Activated naive CD4-positive, alpha-beta T cell treated with anti-CD3 and anti-CD28 coated beads for 36 hours (primary cell): ENCODE measurements around the gene RPS15. TPM values are rescaled to one million over a fixed set of nuclear protein-coding genes. Genes with fewer than 3 reads are reported as not detected.

Experiments used
- CTCF ChIA-PET: fragments of 350-600 bp; sonication (Branson Sonifier 250); formaldehyde crosslinking; loops from one replicate; lab custom pipeline; 2021; ENCODE audit warnings: antibody characterized with exemption; lab: Charles Lee
- DNase-seq: peaks from one replicate; pipeline ENCODE4 v3.0.0-alpha.2; 2020
- H3K27ac Mint-ChIP-seq: one replicate; pipeline ENCODE4 v1.8.0; 2021; ENCODE audit warnings: mild to moderate bottlenecking, mixed read lengths
- H3K27me3 Mint-ChIP-seq: one replicate; pipeline ENCODE4 v1.8.0; 2021; ENCODE audit warnings: low read depth, mixed read lengths
- H3K36me3 Mint-ChIP-seq: one replicate; pipeline ENCODE4 v1.8.0; 2021; ENCODE audit warnings: low read depth, mixed read lengths
- H3K4me1 Mint-ChIP-seq: one replicate; pipeline ENCODE4 v1.8.0; 2021; ENCODE audit warnings: low read depth, mixed read lengths
- H3K4me3 Mint-ChIP-seq: one replicate; pipeline ENCODE4 v1.8.0; 2021; ENCODE audit warnings: mild to moderate bottlenecking, moderate library complexity, mixed read lengths
- H3K9me3 Mint-ChIP-seq: one replicate; pipeline ENCODE4 v1.8.0; 2021; ENCODE audit warnings: mixed read lengths
- intact Hi-C: fragments of 100-400 bp; cut with micrococcal nuclease; formaldehyde crosslinking; loops from one replicate; pipeline ENCODE4 v1.15.1; 2023
- total RNA-seq, 2 experiments: library from RNA; stranded (reverse); gene quantifications; one replicate each; pipeline ENCODE4 v1.2.3, GENCODE V29; 2021

The RPS15 gene
- total RNA-seq, 2 experiments from 2014 or later = 1,902 to 1,906 TPM

- Mint-ChIP-seq H3K27ac (no peak overlapping the region), H3K27me3 (no peaks in the 10 kb centered on the region), H3K36me3 (peaks cover 4% of the 10 kb centered on the region), H3K4me1 (peaks cover 10% of the 10 kb centered on the region), H3K4me3 (no peak overlapping the region), H3K9me3 (no peaks in the 10 kb centered on the region)
- DNase-seq = no peak
- CTCF ChIA-PET = interaction anchor here (0.6 to 1.2 kb wide), 2 partner anchors 68 to 867 kb away, joined by 3 to 7 read pairs; no protein-coding TSS in a partner anchor
- intact Hi-C loops = no loop called here
These were observed 41.2 kb upstream of the RPS15 start for GRCh38 chr19:1396768-1397679.

- DNase-seq = no peak
- Mint-ChIP-seq H3K4me1 (peaks cover 15% of the 10 kb centered on the region), H3K9me3 (no peaks in the 10 kb centered on the region), H3K27ac (no peak overlapping the region), H3K36me3 (no peaks in the 10 kb centered on the region), H3K4me3 (no peak overlapping the region), H3K27me3 (peaks cover 5% of the 10 kb centered on the region)
- CTCF ChIA-PET = interaction anchor here (0.6 kb wide), 1 partner anchor 186 kb away, joined by 4 read pairs; no protein-coding TSS in a partner anchor
- intact Hi-C loops = no loop called here
These were observed 40.4 kb upstream of the RPS15 start for GRCh38 chr19:1397838-1398237.

GRCh38 chr19:1399079-1399478 lies 39.1 kb upstream of the RPS15 start:
- no peaks in the 10 kb centered on the region for H3K36me3 Mint-ChIP-seq
- no peak overlapping the region for H3K27ac Mint-ChIP-seq

GRCh38 chr19:1399745-1400144 lies 38.5 kb upstream of the RPS15 start:
- no peak overlapping the region for H3K27ac Mint-ChIP-seq
- peaks cover 16% of the 10 kb centered on the region for H3K4me1 Mint-ChIP-seq
- DNase-seq = no peak
- no peak overlapping the region for H3K4me3 Mint-ChIP-seq
- CTCF ChIA-PET = no interaction called here
- H3K27me3 Mint-ChIP-seq = peaks cover 5% of the 10 kb centered on the region
- intact Hi-C loops = loop anchor here (10.0 kb wide), 1 partner anchor 375 kb away; the partner anchor contains the start of genes CNN2, RNU6-2 and TMEM259
- H3K9me3 Mint-ChIP-seq = no peaks in the 10 kb centered on the region
- no peaks in the 10 kb centered on the region for H3K36me3 Mint-ChIP-seq

More at GRCh38 chr19:1399079-1399478, 39.1 kb upstream of the RPS15 start:
- Mint-ChIP-seq H3K4me1 (peaks cover 16% of the 10 kb centered on the region), H3K4me3 (no peak overlapping the region), H3K9me3 (no peaks in the 10 kb centered on the region), H3K27me3 (peaks cover 5% of the 10 kb centered on the region)
- no peak for DNase-seq
- CTCF ChIA-PET = no interaction called here
- intact Hi-C loops = no loop called here

- H3K4me1 Mint-ChIP-seq = peaks cover 16% of the 10 kb centered on the region
- CTCF ChIA-PET = no interaction called here
- H3K27ac Mint-ChIP-seq = no peak overlapping the region
- peak overlapping the region; percentile 64 for H3K4me3 Mint-ChIP-seq
- intact Hi-C loops = loop anchor here (10.0 kb wide), 1 partner anchor 376 kb away; the partner anchor contains the start of genes CNN2, RNU6-2 and TMEM259
- no peaks in the 10 kb centered on the region for H3K36me3 Mint-ChIP-seq
- DNase-seq = no peak
- peaks cover 5% of the 10 kb centered on the region for H3K27me3 Mint-ChIP-seq
- H3K9me3 Mint-ChIP-seq = no peaks in the 10 kb centered on the region
These were observed 37.7 kb upstream of the RPS15 start for GRCh38 chr19:1400281-1401137.

- peak; percentile 47 for DNase-seq
- H3K9me3 Mint-ChIP-seq = no peaks in the 10 kb centered on the region
- peaks cover 13% of the 10 kb centered on the region for H3K4me1 Mint-ChIP-seq
- intact Hi-C loops = loop anchor here (10.0 kb wide), 1 partner anchor 377 kb away; the partner anchor contains the start of genes CNN2, RNU6-2 and TMEM259
- peak within 1 kb of the TSS; percentile 64 for H3K4me3 Mint-ChIP-seq
- H3K27me3 Mint-ChIP-seq = peaks cover 5% of the 10 kb centered on the region
- CTCF ChIA-PET = no interaction called here
- no peak within 1 kb of the TSS for H3K27ac Mint-ChIP-seq
- H3K36me3 Mint-ChIP-seq = no peaks in the 10 kb centered on the region
These were observed 36.9 kb upstream of the RPS15 start, which contains the start of gene GAMT for GRCh38 chr19:1401138-1401888. GAMT (minus strand) TSS chr19:1401542; CDS start chr19:1401476, 66 bp downstream.

GRCh38 chr19:1401889-1402217 lies 36.3 kb upstream of the RPS15 start:
- no peak for DNase-seq
- Mint-ChIP-seq H3K27ac (no peak overlapping the region), H3K36me3 (no peaks in the 10 kb centered on the region), H3K4me1 (peaks cover 15% of the 10 kb centered on the region), H3K27me3 (peaks cover 5% of the 10 kb centered on the region), H3K9me3 (no peaks in the 10 kb centered on the region), H3K4me3 (peak overlapping the region; percentile 58)
- intact Hi-C loops = loop anchor here (10.0 kb wide), 1 partner anchor 377 kb away; the partner anchor contains the start of genes CNN2, RNU6-2 and TMEM259
- CTCF ChIA-PET = no interaction called here

- DNase-seq = no peak
These were observed 35.7 kb upstream of the RPS15 start for GRCh38 chr19:1402411-1403070.

GRCh38 chr19:1406774-1407527 lies 31.2 kb upstream of the RPS15 start:
- H3K27ac Mint-ChIP-seq = peak overlapping the region; percentile 81
- DNase-seq = peak; percentile 98
- peaks cover 5% of the 10 kb centered on the region for H3K27me3 Mint-ChIP-seq
- peaks cover 19% of the 10 kb centered on the region for H3K36me3 Mint-ChIP-seq
- peaks cover 43% of the 10 kb centered on the region for H3K4me1 Mint-ChIP-seq
- peak overlapping the region; percentile 69 for H3K4me3 Mint-ChIP-seq
- CTCF ChIA-PET = no interaction called here
- H3K9me3 Mint-ChIP-seq = no peaks in the 10 kb centered on the region
- intact Hi-C loops = loop anchor here (1.0 to 10.0 kb wide), 9 partner anchors 24 to 745 kb away; partner anchors contain the start of genes C19orf25, CNN2, FAM174C and KLF16

More at GRCh38 chr19:1402411-1403070, 35.7 kb upstream of the RPS15 start:
- H3K27ac Mint-ChIP-seq = no peak overlapping the region
- H3K4me3 Mint-ChIP-seq = peak overlapping the region; percentile 61
- intact Hi-C loops = loop anchor here (10.0 kb wide), 1 partner anchor 378 kb away; the partner anchor contains the start of genes CNN2, RNU6-2 and TMEM259
- peaks cover 15% of the 10 kb centered on the region for H3K4me1 Mint-ChIP-seq
- peaks cover 5% of the 10 kb centered on the region for H3K27me3 Mint-ChIP-seq
- CTCF ChIA-PET = interaction anchor here (1.8 kb wide), 1 partner anchor 35 kb away, joined by 4 read pairs; no protein-coding TSS in a partner anchor
- no peaks in the 10 kb centered on the region for H3K9me3 Mint-ChIP-seq
- no peaks in the 10 kb centered on the region for H3K36me3 Mint-ChIP-seq

- Mint-ChIP-seq H3K27me3 (peaks cover 1% of the 10 kb centered on the region), H3K4me3 (peak within 1 kb of the TSS; percentile 92), H3K4me1 (peaks cover 44% of the 10 kb centered on the region), H3K9me3 (no peaks in the 10 kb centered on the region), H3K27ac (peak within 1 kb of the TSS; percentile 81), H3K36me3 (peaks cover 19% of the 10 kb centered on the region)
- DNase-seq = peak; percentile 31
- CTCF ChIA-PET = no interaction called here
- intact Hi-C loops = loop anchor here (1.0 to 10.0 kb wide), 9 partner anchors 24 to 745 kb away; partner anchors contain the start of genes C19orf25, CNN2, FAM174C and KLF16
These were observed 30.5 kb upstream of the RPS15 start, which contains the start of gene DAZAP1 for GRCh38 chr19:1407528-1408299. DAZAP1 (plus strand) TSS chr19:1407586; CDS start chr19:1407774, 188 bp downstream.
